H1 (cell line): ENCODE data around the gene FASN. TPM values are rescaled to one million over a fixed set of nuclear protein-coding genes. Genes with fewer than 3 reads are reported as not detected.
A peak's percentile ranks its signal among the peaks of the same experiment; 100 is the strongest.

Source experiments
- CTCF ChIA-PET: fragments of 300-600 bp; sonication (Branson Sonifier 250); formaldehyde crosslinking; loops from one replicate; lab custom pipeline; 2021; ENCODE audit not compliant: partially characterized antibody; lab: Charles Lee
- POLR2A ChIA-PET: fragments of 300-600 bp; sonication (Branson Sonifier 250); formaldehyde crosslinking; loops from one replicate; lab custom pipeline; 2021; ENCODE audit warnings: inconsistent platforms; ENCODE audit not compliant: partially characterized antibody; lab: Charles Lee
- DNase-seq, 2 experiments: peaks; one replicate each; pipeline versions ENCODE4 v3.0.0 to v3.0.0-alpha.2; 2010 to 2022; ENCODE audit warnings: low spot score in 2 of 2, low read depth in 1 of 2, mixed read lengths in 1 of 2
- FAIRE-seq: peaks from 2 replicates; lab custom pipeline; 2011; peaks lifted over from hg19 to GRCh38; lab: Jason Lieb, UNC
- H2AFZ ChIP-seq: 2 replicates; pipeline ENCODE4 v1.8.1; 2012; ENCODE audit warnings: low read length, inconsistent platforms
- H2AK5ac ChIP-seq: 2 replicates; pipeline ENCODE4 v1.6.1; 2013; ENCODE audit warnings: low read depth, low read length
- H2BK120ac ChIP-seq: replicated peaks from 2 replicates; pipeline ENCODE3; 2013; ENCODE audit warnings: low read depth, low read length, inconsistent platforms
- H2BK12ac ChIP-seq: 2 replicates; pipeline ENCODE4 v1.6.1; 2013; ENCODE audit warnings: low read depth, low read length
- H2BK15ac ChIP-seq: 2 replicates; pipeline ENCODE4 v1.6.1; 2013; ENCODE audit warnings: low read length
- H2BK20ac ChIP-seq: 2 replicates; pipeline ENCODE4 v1.6.1; 2013; ENCODE audit warnings: low read length
- H2BK5ac ChIP-seq: 2 replicates; pipeline ENCODE4 v1.6.1; 2013; ENCODE audit warnings: low read depth, low read length
- H3K14ac ChIP-seq: 2 replicates; pipeline ENCODE4 v1.6.1; 2013; ENCODE audit warnings: inconsistent platforms; ENCODE audit not compliant: insufficient read length
- H3K18ac ChIP-seq: 2 replicates; pipeline ENCODE4 v1.6.1; 2013; ENCODE audit warnings: low read length; ENCODE audit errors: extremely low read depth
- H3K23ac ChIP-seq: 2 replicates; pipeline ENCODE4 v1.6.1; 2013; ENCODE audit warnings: inconsistent platforms; ENCODE audit not compliant: insufficient read length
- H3K23me2 ChIP-seq: 2 replicates; pipeline ENCODE4 v1.6.1; 2013; ENCODE audit warnings: low read depth, low read length
- H3K27ac ChIP-seq: 2 replicates; pipeline ENCODE4 v1.6.1; 2011; ENCODE audit warnings: low read depth, low read length, inconsistent platforms
- H3K27me3 ChIP-seq, 4 experiments: replicated peaks in 1 of 4; 1 replicate in 1 of 4; 2 replicates in 3 of 4; pipeline versions ENCODE4 v1.6.1 to v1.8.1; 2011 to 2013; ENCODE audit warnings: low read length in 3 of 4, mild to moderate bottlenecking in 3 of 4, inconsistent platforms in 2 of 4, mixed read lengths in 2 of 4, moderate library complexity in 1 of 4; ENCODE audit not compliant: control insufficient read depth in 3 of 4, insufficient read depth in 3 of 4; ENCODE audit errors: extremely low read depth in 1 of 4
- H3K36me3 ChIP-seq, 4 experiments: 2 replicates each; pipeline versions ENCODE4 v1.6.1 to v1.8.1; 2011 to 2013; ENCODE audit warnings: mild to moderate bottlenecking in 4 of 4, low read length in 3 of 4, moderate library complexity in 2 of 4, control low read depth in 1 of 4, inconsistent platforms in 1 of 4; ENCODE audit not compliant: insufficient read depth in 4 of 4, control insufficient read depth in 2 of 4
- H3K4ac ChIP-seq: replicated peaks from 2 replicates; pipeline ENCODE3; 2013; ENCODE audit warnings: low read length, low read depth, mixed read lengths, inconsistent platforms; ENCODE audit not compliant: insufficient read length
- H3K4me1 ChIP-seq, 4 experiments: replicated peaks in 1 of 4; 1 replicate in 1 of 4; 2 replicates in 3 of 4; pipeline versions ENCODE4 v1.6.1 to v1.8.1; 2011 to 2013; ENCODE audit warnings: low read length in 3 of 4, inconsistent platforms in 2 of 4, mixed read lengths in 1 of 4; ENCODE audit not compliant: insufficient read depth in 4 of 4, control insufficient read depth in 3 of 4
- H3K4me2 ChIP-seq, 2 experiments: 2 replicates each; pipeline versions ENCODE4 v1.6.1 to v1.8.1; 2011 to 2013; ENCODE audit warnings: low read depth in 2 of 2, low read length in 2 of 2, control low read depth in 1 of 2, inconsistent platforms in 1 of 2, mild to moderate bottlenecking in 1 of 2; ENCODE audit not compliant: insufficient read depth in 1 of 2
- H3K4me3 ChIP-seq, 4 experiments: fragments of 200-600, 300-600 bp in 1 of 4; sonication (generic), shearing (Covaris generic), sonication (Bioruptor Twin) in 1 of 4; 2 replicates each; pipeline versions ENCODE4 v1.5.1 to v1.8.1; 2011 to 2016; ENCODE audit warnings: low read length in 4 of 4, low read depth in 3 of 4, control low read depth in 2 of 4, inconsistent platforms in 2 of 4, mild to moderate bottlenecking in 2 of 4, mixed read lengths in 1 of 4, moderate library complexity in 1 of 4; ENCODE audit not compliant: insufficient read depth in 2 of 4; ENCODE audit errors: extremely low read depth in 1 of 4
- H3K56ac ChIP-seq: replicated peaks from 2 replicates; pipeline ENCODE3; 2013; ENCODE audit warnings: low read depth, mild to moderate bottlenecking, mixed read lengths, low read length, inconsistent platforms; ENCODE audit not compliant: insufficient read length
- H3K79me1 ChIP-seq: 2 replicates; pipeline ENCODE4 v1.6.1; 2013; ENCODE audit warnings: low read depth, low read length, control low read depth
- H3K79me2 ChIP-seq, 2 experiments: 2 replicates each; pipeline versions ENCODE4 v1.6.1 to v1.8.1; 2012 to 2013; ENCODE audit warnings: low read length in 2 of 2, mild to moderate bottlenecking in 2 of 2, inconsistent platforms in 1 of 2; ENCODE audit not compliant: insufficient read depth in 2 of 2, control insufficient read depth in 1 of 2
- H3K9ac ChIP-seq, 4 experiments: replicated peaks in 1 of 4; 1 replicate in 1 of 4; 2 replicates in 3 of 4; pipeline versions ENCODE4 v1.6.1 to v1.8.1; 2011 to 2013; ENCODE audit warnings: low read depth in 3 of 4, low read length in 3 of 4, control low read depth in 2 of 4, mild to moderate bottlenecking in 2 of 4, moderate library complexity in 2 of 4, inconsistent platforms in 1 of 4; ENCODE audit errors: extremely low read depth in 1 of 4
- H3K9me3 ChIP-seq, 2 experiments: 2 replicates each; pipeline versions ENCODE4 v1.6.1 to v1.8.1; 2012 to 2013; ENCODE audit warnings: mild to moderate bottlenecking in 2 of 2, moderate library complexity in 2 of 2, control low read depth in 1 of 2, inconsistent platforms in 1 of 2, low read depth in 1 of 2, low read length in 1 of 2, mixed read lengths in 1 of 2; ENCODE audit not compliant: insufficient read depth in 2 of 2
- H4K20me1 ChIP-seq, 2 experiments: replicated peaks in 1 of 2; 2 replicates each; pipeline versions ENCODE3 to v1.8.1; 2011 to 2013; ENCODE audit warnings: inconsistent platforms in 2 of 2, low read length in 2 of 2, mild to moderate bottlenecking in 1 of 2; ENCODE audit not compliant: insufficient read depth in 2 of 2, control insufficient read depth in 1 of 2
- H4K5ac ChIP-seq: 2 replicates; pipeline ENCODE4 v1.6.1; 2013; ENCODE audit warnings: low read length, low read depth, mixed read lengths, inconsistent platforms; ENCODE audit not compliant: insufficient read length
- H4K8ac ChIP-seq: 2 replicates; pipeline ENCODE4 v1.8.0; 2013; ENCODE audit warnings: mild to moderate bottlenecking, moderate library complexity, low read length, inconsistent platforms; ENCODE audit not compliant: insufficient read depth; ENCODE audit errors: extremely low read depth
- H4K91ac ChIP-seq: replicated peaks from 2 replicates; pipeline ENCODE3; 2013; ENCODE audit warnings: low read length, mixed read lengths, inconsistent platforms; ENCODE audit not compliant: insufficient read length
- ASH2L ChIP-seq: fragments of 200-600, 300-600 bp; sonication (generic); IDR thresholded peaks from one replicate; pipeline ENCODE4 v1.7.1; 2017; ENCODE audit warnings: low read length
- CHD2 ChIP-seq: IDR thresholded peaks from 2 replicates; pipeline ENCODE4 v1.6.1; 2012; ENCODE audit warnings: low read length, improper control_type of control experiment
- GABPA ChIP-seq: IDR thresholded peaks from 2 replicates; pipeline ENCODE4 v1.6.1; 2011; ENCODE audit warnings: mild to moderate bottlenecking, low read length, moderate library complexity, borderline replicate concordance; ENCODE audit not compliant: insufficient read depth
- MAFK ChIP-seq: IDR thresholded peaks from 2 replicates; pipeline ENCODE4 v1.6.1; 2012; ENCODE audit warnings: low read depth, mild to moderate bottlenecking, improper control_type of control experiment, low read length
- MAX ChIP-seq: IDR thresholded peaks from 2 replicates; pipeline ENCODE4 v1.6.1; 2012; ENCODE audit warnings: inconsistent platforms
- NRF1 ChIP-seq: IDR thresholded peaks from 2 replicates; pipeline ENCODE4 v1.6.1; 2011; ENCODE audit warnings: mild to moderate bottlenecking, low read depth, low read length, improper control_type of control experiment
- POLR2A ChIP-seq, 2 experiments: IDR thresholded peaks; 1 replicate in 1 of 2; 2 replicates in 1 of 2; pipeline ENCODE4 v1.6.1; 2011; ENCODE audit warnings: low read depth in 2 of 2, low read length in 2 of 2, mild to moderate bottlenecking in 2 of 2; ENCODE audit errors: control extremely low read depth in 1 of 2
- RBBP5 ChIP-seq: IDR thresholded peaks from 2 replicates; pipeline ENCODE4 v1.7.1; 2012; ENCODE audit warnings: low read depth, mild to moderate bottlenecking, inconsistent platforms, low read length, moderate library complexity, borderline replicate concordance
- SP2 ChIP-seq: IDR thresholded peaks from 2 replicates; pipeline ENCODE4 v1.6.1; 2012; ENCODE audit warnings: mild to moderate bottlenecking, low read length, inconsistent platforms
- SUZ12 ChIP-seq: fragments of 200-600 bp; sonication (generic); IDR thresholded peaks from 2 replicates; pipeline ENCODE4 v1.6.1; 2012; ENCODE audit warnings: mild to moderate bottlenecking, inconsistent platforms, low read length, moderate library complexity, mixed read lengths
- TAF1 ChIP-seq: IDR thresholded peaks from 2 replicates; pipeline ENCODE4 v1.6.1; 2011; ENCODE audit warnings: mild to moderate bottlenecking, low read depth, low read length
- TBP ChIP-seq: IDR thresholded peaks from 2 replicates; pipeline ENCODE4 v1.6.1; 2011; ENCODE audit warnings: low read depth, low read length, improper control_type of control experiment
- YY1 ChIP-seq: IDR thresholded peaks from 2 replicates; pipeline ENCODE4 v1.6.1; 2011; ENCODE audit warnings: low read depth, mild to moderate bottlenecking, low read length
- WGBS, 2 experiments: shearing (Covaris generic) in 1 of 2; methylation state at CpG; one replicate each; pipeline versions ENCODE4 v1.1.6 to v1.1.7; 2013 to 2015; ENCODE audit warnings: low lambda C conversion rate in 2 of 2, mixed read lengths in 2 of 2, inconsistent platforms in 1 of 2, low coverage in 1 of 2, missing lambda C conversion rate in 1 of 2; ENCODE audit not compliant: insufficient replicate concordance in 2 of 2, insufficient coverage in 1 of 2, insufficient read length in 1 of 2; ENCODE audit errors: extremely low coverage in 1 of 2, missing lambda C conversion rate in 1 of 2; 5-methylcytosine and 5-hydroxymethylcytosine counted together
- polyA plus RNA-seq, 7 experiments: library from polyadenylated mRNA; depleted of rRNA in 3 of 7; stranded (reverse) in 5 of 7; unstranded in 2 of 7; fragments of >200 nt in 5 of 7; fragments of 200-250 nt in 2 of 7; gene quantifications; 1 replicate in 5 of 7; 2 replicates in 1 of 7; 4 replicates in 1 of 7; pipeline versions ENCODE4 v1.2.1 to v1.2.3, GENCODE V29; 2011 to 2013; ENCODE audit warnings: missing spikeins in 2 of 7, mixed read lengths in 2 of 7
- total RNA-seq: library from RNA; stranded (reverse); fragmentation: NEBNext Ultra II Directional; extraction: Animal tissue kit (Norgen Biotek cat#: 25700); gene quantifications from 2 replicates; pipeline ENCODE4 v1.2.1, GENCODE V29; 2021
- TF ChIP-seq, protein P1 (sequence below): IDR thresholded peaks from 2 replicates; pipeline ENCODE4 v1.6.1; 2012; ENCODE audit warnings: inconsistent platforms

The FASN gene
- total and polyA plus RNA-seq, 2 of the 8 experiments (the other 6 are each of a cell fraction or from before 2014, with no cell fraction given): 143 to 561 TPM

GRCh38 chr17:82036634-82037091 is 61.4 kb downstream of the FASN start:
- CTCF ChIA-PET: interaction anchor here (0.6 to 1.8 kb wide), 6 partner anchors 15 to 170 kb away, joined by 3 to 4 read pairs (median 4); partner anchors contain the start of genes CENPX, GPS1 and RFNG
- peaks cover 3% of the 10 kb centered on the region; the same call in 1 of the 2 replicates for H3K79me1 ChIP-seq
- TF ChIP-seq, protein P1, sequence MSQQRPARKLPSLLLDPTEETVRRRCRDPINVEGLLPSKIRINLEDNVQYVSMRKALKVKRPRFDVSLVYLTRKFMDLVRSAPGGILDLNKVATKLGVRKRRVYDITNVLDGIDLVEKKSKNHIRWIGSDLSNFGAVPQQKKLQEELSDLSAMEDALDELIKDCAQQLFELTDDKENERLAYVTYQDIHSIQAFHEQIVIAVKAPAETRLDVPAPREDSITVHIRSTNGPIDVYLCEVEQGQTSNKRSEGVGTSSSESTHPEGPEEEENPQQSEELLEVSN: no peak
- TF ChIP-seq CHD2 (no peak), NRF1 (no peak), POLR2A (IDR thresholded peaks at IDR 0.05; ENCODE audit: control extremely low read depth in 1 of 2, low read depth in 2 of 2, low read length in 2 of 2) (no peak), TBP (no peak), TAF1 (no peak), RBBP5 (no peak), GABPA (no peak), ASH2L (no peak), SUZ12 (no peak), MAFK (no peak), YY1 (no peak), SP2 (no peak), MAX (no peak)

More at GRCh38 chr17:82036634-82037091, 61.4 kb downstream of the FASN start:
- Histone ChIP-seq H3K79me2 (peaks cover 0 to 2% of the 10 kb centered on the region in 2 experiments; a peak in 1 of 4 replicates), H4K5ac (no peak overlapping the region), H3K18ac (peak overlapping the region; percentile 19; the same call in 1 of the 2 replicates), H3K4me3 (peak overlapping the region; percentile 49 to 77 (median 66)), H3K23me2 (peaks cover 13% of the 10 kb centered on the region; the same call in 1 of the 2 replicates), H3K14ac (no peak overlapping the region), H3K4me1 (peaks cover 3 to 11% (median 6%) of the 10 kb centered on the region in 4 experiments; a peak in 6 of 7 replicates), H3K56ac (no peak overlapping the region), H3K4ac (no peak overlapping the region), H4K91ac (no peak overlapping the region), H3K9ac (peak overlapping the region in 2 of 4 experiments; percentile 38 to 41; a peak in 3 of 7 replicates), H2AFZ (no peak overlapping the region), H2AK5ac (no peak overlapping the region), H2BK15ac (no peak overlapping the region), H3K36me3 (no peaks in the 10 kb centered on the region; a peak in 1 of 8 replicates), H3K27me3 (no peaks in the 10 kb centered on the region; a peak in 1 of 7 replicates), H2BK12ac (no peak overlapping the region), H3K4me2 (peak overlapping the region; percentile 73 to 90), H2BK5ac (no peak overlapping the region), H3K9me3 (no peaks in the 10 kb centered on the region), H2BK120ac (no peak overlapping the region), H4K8ac (no peak overlapping the region), H4K20me1 (peaks cover 2 to 8% of the 10 kb centered on the region in 2 experiments), H3K27ac (no peak overlapping the region), H2BK20ac (no peak overlapping the region), H3K23ac (no peak overlapping the region)
- FAIRE-seq (no peak), DNase-seq (no peak)
- 58% methylated on average over 23 of the region's 23 CpGs; no CpG with 5 or more reads in 1 of the 2 experiments for WGBS, 2 experiments
- POLR2A ChIA-PET: interaction anchor here (0.9 to 1.8 kb wide), 5 partner anchors 16 to 157 kb away, joined by 3 to 9 read pairs (median 4); partner anchors contain the start of gene FASN
